Heart left ventricle (tissue), 16 donors: ENCODE data around the gene OR2L3. TPM values are rescaled to one million over a fixed set of nuclear protein-coding genes. Genes with fewer than 3 reads are reported as not detected.

Experiments used
- ATAC-seq, 4 donors: fragments of 200-7000 bp; cut with Tn5 transposase; one replicate each; pipeline ENCODE4 v1.9.1; 2020 to 2022; ENCODE audit warnings: moderate library complexity in 4 of 4, mild to moderate bottlenecking in 3 of 4, moderate number of reproducible peaks in 1 of 4
- DNase-seq, 5 donors: peaks; one replicate each; pipeline ENCODE4 v3.0.0-alpha.2; 2020
- H3K27ac ChIP-seq, 12 donors: fragments of 200-600 bp; sonication (generic) in 4 of 12; one replicate each; pipeline versions ENCODE4 v1.5.0 to v1.8.0; 2016 to 2022; ENCODE audit warnings: mild to moderate bottlenecking in 2 of 12
- H3K27me3 ChIP-seq, 9 donors: fragments of 200-600 bp; sonication (generic) in 2 of 9; one replicate each; pipeline versions ENCODE4 v1.5.1 to v1.8.0; 2016 to 2022; ENCODE audit warnings: mild to moderate bottlenecking in 3 of 9
- H3K36me3 ChIP-seq, 9 donors: fragments of 200-600 bp; sonication (generic) in 2 of 9; one replicate each; pipeline versions ENCODE4 v1.5.0 to v1.8.0; 2018 to 2022; ENCODE audit warnings: mild to moderate bottlenecking in 2 of 9
- H3K4me1 ChIP-seq, 12 donors: fragments of 200-600 bp; sonication (generic) in 4 of 12; one replicate each; pipeline versions ENCODE4 v1.5.0 to v1.8.0; 2016 to 2022; ENCODE audit warnings: mild to moderate bottlenecking in 3 of 12
- H3K4me3 ChIP-seq, 12 donors: fragments of 200-600 bp; sonication (generic) in 4 of 12; one replicate each; pipeline versions ENCODE4 v1.5.0 to v1.8.0; 2017 to 2022; ENCODE audit warnings: mild to moderate bottlenecking in 9 of 12, moderate library complexity in 4 of 12
- H3K9me3 ChIP-seq, 12 donors: fragments of 200-600 bp; sonication (generic) in 4 of 12; one replicate each; pipeline versions ENCODE4 v1.5.0 to v1.8.0; 2016 to 2022; ENCODE audit warnings: mild to moderate bottlenecking in 1 of 12
- CTCF ChIP-seq, 12 donors: fragments of 200-600 bp; sonication (generic) in 4 of 12; IDR thresholded peaks; one replicate each; pipeline versions ENCODE4 v1.5.0 to v1.8.0; 2018 to 2022; ENCODE audit warnings: antibody characterized with exemption in 12 of 12, mild to moderate bottlenecking in 5 of 12
- POLR2A ChIP-seq, 2 donors: fragments of 450-650 bp; IDR thresholded peaks; one replicate each; pipeline ENCODE4 v1.6.1; 2017; ENCODE audit warnings: antibody characterized with exemption in 2 of 2, mild to moderate bottlenecking in 2 of 2, moderate library complexity in 2 of 2
- WGBS, 4 donors: extraction: QIAGEN DNeasy Blood & Tissue Kit in 2 of 4; methylation state at CpG; one replicate each; pipeline versions ENCODE4 v1.1.5 to v1.1.7; 2013 to 2018; 5-methylcytosine and 5-hydroxymethylcytosine counted together
- intact Hi-C, 10 donors: fragments of 100-400 bp; cut with DNase I; formaldehyde crosslinking; loops; one replicate each; pipeline versions ENCODE4 v1.11.1 to v1.14.2; 2022
- polyA plus RNA-seq, 2 donors: library from polyadenylated mRNA; stranded (reverse); fragments of 200-250 nt; gene quantifications; one replicate each; pipeline ENCODE4 v1.2.3, GENCODE V29; 2013
- total RNA-seq, 9 donors: library from RNA; depleted of rRNA in 2 of 9; stranded (reverse); fragments of >200 nt in 2 of 9; fragmentation: NEBNext Ultra II Directional in 3 of 9; extraction: Animal tissue kit (Norgen Biotek cat#: 25700) in 3 of 9; gene quantifications; one replicate each; pipeline versions ENCODE4 v1.1.0 to v1.2.4, GENCODE V29; 2016 to 2023
- donor health status: ischemic (EF 13 %, LVEDD 7.1; RV severe dilation, severe dysfunction).
- donor health status: healthy with polysubstance abuse.
- donor health status: DM: no; HTN: yes; CAD: no.
- donor health status: DM: no; HTN: no; CAD: no.
- donor health status: ischemic (EF 25% LVEDD 6.9; RV normal size, moderate dysfunction).
- donor health status: ischemic (EF 25% LVEDD 5.7; RV mildly dilated, moderate dysfunction).
- donor health status: healthy.
- donor health status: DM: yes; HTN: yes; CAD: no.
- donor health status: ischemic (EF 35%, LVEDD 5.7; RV mildly dilated, moderate dysfunction).
- donor health status: nonischemic (EF 11% LVEDD 7.7; RV severe dilation, severe dysfunction).
- donor health status: DM: yes; HTN: yes; CAD: no.
- donor health status: PGD.
- donor health status: ischemic (EF 29% LVEDD 5.4; RV normal size, mild dysfunction).
- donor health status: nonischemic (EF 23%, LVEDD 6.1; RV moderate dilation, normal function).

The OR2L3 gene
- total and polyA plus RNA-seq, 11 donors = not detected

GRCh38 chr1:248009681-248010080 lies 37.0 kb upstream of the OR2L3 start:
- no peaks in the 10 kb centered on the region for H3K27me3 ChIP-seq
- TF ChIP-seq CTCF (IDR thresholded peaks at IDR 0.05) = no peak
- no peak for TF ChIP-seq POLR2A (IDR thresholded peaks at IDR 0.05)
- H3K4me1 ChIP-seq = no peaks in the 10 kb centered on the region
- 71 to 83% (median 78%) methylated on average over 3 of the region's 3 CpGs for WGBS, 4 donors
- H3K27ac ChIP-seq = no peak overlapping the region
- DNase-seq (no peak), ATAC-seq (no peak)
- H3K36me3 ChIP-seq = no peaks in the 10 kb centered on the region
- intact Hi-C loops = no loop called here
- no peak overlapping the region for H3K4me3 ChIP-seq
- H3K9me3 ChIP-seq = peaks cover 0 to 41% (median 17%) of the 10 kb centered on the region in 12 donors

- Histone ChIP-seq H3K9me3 (peaks cover 0 to 34% (median 17%) of the 10 kb centered on the region in 12 donors), H3K27ac (no peak within 1 kb of the TSS), H3K4me3 (no peak within 1 kb of the TSS), H3K36me3 (no peaks in the 10 kb centered on the region), H3K27me3 (no peaks in the 10 kb centered on the region), H3K4me1 (no peaks in the 10 kb centered on the region)
- DNase-seq = no peak
- no peak for TF ChIP-seq POLR2A (IDR thresholded peaks at IDR 0.05)
- intact Hi-C loops = no loop called here
- no peak for ATAC-seq
- 80 to 94% (median 87%) methylated on average over 2 of the region's 2 CpGs for WGBS, 4 donors
Observed at GRCh38 chr1:248013229-248013710, 33.4 kb upstream of the OR2L3 start, which contains the start of gene OR2L5. TSS of gene OR2L5 (plus strand) at chr1:248013660. CDS start at chr1:248021948, 8,288 bp downstream.

- 64 to 75% (median 67%) methylated on average over 1 of the region's 1 CpG for WGBS, 4 donors
- intact Hi-C loops = no loop called here
- Histone ChIP-seq H3K4me3 (no peak overlapping the region), H3K27ac (no peak overlapping the region), H3K36me3 (no peaks in the 10 kb centered on the region), H3K27me3 (no peaks in the 10 kb centered on the region), H3K4me1 (no peaks in the 10 kb centered on the region), H3K9me3 (peaks cover 0 to 13% (median 3%) of the 10 kb centered on the region in 12 donors)
- no peak for DNase-seq
- ATAC-seq = no peak
- TF ChIP-seq POLR2A (IDR thresholded peaks at IDR 0.05) (no peak), CTCF (IDR thresholded peaks at IDR 0.05) (no peak)
Observed at GRCh38 chr1:248015803-248016202, 30.8 kb upstream of the OR2L3 start.

GRCh38 chr1:248029770-248030169 lies 16.9 kb upstream of the OR2L3 start, which contains the start of gene OR2L2:
TSS of gene OR2L2 (plus strand) at chr1:248030070. CDS start at chr1:248038268, 8,198 bp downstream.
- Histone ChIP-seq H3K4me3 (no peak within 1 kb of the TSS), H3K27ac (no peak within 1 kb of the TSS), H3K4me1 (no peaks in the 10 kb centered on the region), H3K36me3 (no peaks in the 10 kb centered on the region), H3K27me3 (no peaks in the 10 kb centered on the region), H3K9me3 (peaks cover 0 to 34% (median 8%) of the 10 kb centered on the region in 12 donors)
- no peak for DNase-seq
- intact Hi-C loops = no loop called here
- no peak for ATAC-seq
- no peak for TF ChIP-seq POLR2A (IDR thresholded peaks at IDR 0.05)
- WGBS, 4 donors = 30 to 46% (median 32%) methylated on average over 2 of the region's 2 CpGs

- Histone ChIP-seq H3K4me3 (no peak overlapping the region), H3K36me3 (no peaks in the 10 kb centered on the region), H3K4me1 (no peaks in the 10 kb centered on the region), H3K27ac (no peak overlapping the region), H3K9me3 (peaks cover 0 to 7% (median 0%) of the 10 kb centered on the region in 12 donors), H3K27me3 (no peaks in the 10 kb centered on the region)
- intact Hi-C loops = no loop called here
- ATAC-seq (no peak), DNase-seq (no peak)
- WGBS, 4 donors = 63 to 70% (median 69%) methylated on average over 5 of the region's 5 CpGs
- no peak for TF ChIP-seq CTCF (IDR thresholded peaks at IDR 0.05)
- TF ChIP-seq POLR2A (IDR thresholded peaks at IDR 0.05) = no peak
Observed at GRCh38 chr1:248045209-248045608, 1.4 kb upstream of the OR2L3 start.
